ENCODE results near the gene PARD6G.
"Not testable (repeated sequence)": the region's sequence is repeated elsewhere in the genome, so short reads cannot be mapped to it uniquely, and the experiment has no call there.

Gene PARD6G

DNA sequence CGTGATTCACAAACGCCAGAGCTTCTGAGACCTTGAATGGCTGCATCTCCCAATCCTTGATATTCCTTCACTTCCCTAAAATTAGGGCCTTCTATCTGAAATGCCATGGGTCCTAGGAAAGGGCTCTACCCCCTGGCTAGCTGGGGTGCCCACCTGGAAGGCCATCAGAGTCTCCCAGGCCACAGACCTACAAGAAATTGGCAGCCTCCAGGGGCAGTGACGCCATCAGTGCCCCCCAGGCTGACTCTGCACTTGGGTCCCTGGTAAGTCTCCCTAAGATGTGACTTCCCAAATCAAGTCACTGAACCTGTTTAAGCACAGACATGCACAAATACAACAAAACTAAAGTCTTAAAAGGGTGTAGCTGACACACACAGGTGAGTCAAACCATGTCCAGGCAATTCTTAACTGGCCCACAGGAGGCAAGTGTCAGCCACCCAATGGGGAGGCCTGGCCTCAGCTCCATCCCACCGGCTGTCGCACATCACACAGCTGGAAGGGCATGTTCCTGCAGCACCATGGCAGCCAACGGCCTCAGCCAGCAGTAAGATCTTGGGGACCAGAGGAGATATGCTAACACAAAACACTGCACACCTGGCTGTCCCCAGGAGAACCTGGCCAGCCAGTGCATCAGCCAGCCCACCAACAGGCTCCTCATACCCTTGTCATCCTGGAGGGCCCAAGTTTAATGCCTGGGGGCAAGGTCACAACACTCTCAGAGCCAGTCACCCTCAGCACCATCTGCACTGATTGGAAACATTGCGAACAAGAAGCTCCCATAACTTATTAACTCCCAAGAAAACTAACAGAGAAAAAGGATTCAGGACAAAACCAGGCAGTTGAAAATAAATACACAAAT is 5.2 kb downstream of the PARD6G start:
- DNase-seq (ENCODE audit: low read depth in 2 of 3, low spot score in 1 of 3), result no peak

DNA sequence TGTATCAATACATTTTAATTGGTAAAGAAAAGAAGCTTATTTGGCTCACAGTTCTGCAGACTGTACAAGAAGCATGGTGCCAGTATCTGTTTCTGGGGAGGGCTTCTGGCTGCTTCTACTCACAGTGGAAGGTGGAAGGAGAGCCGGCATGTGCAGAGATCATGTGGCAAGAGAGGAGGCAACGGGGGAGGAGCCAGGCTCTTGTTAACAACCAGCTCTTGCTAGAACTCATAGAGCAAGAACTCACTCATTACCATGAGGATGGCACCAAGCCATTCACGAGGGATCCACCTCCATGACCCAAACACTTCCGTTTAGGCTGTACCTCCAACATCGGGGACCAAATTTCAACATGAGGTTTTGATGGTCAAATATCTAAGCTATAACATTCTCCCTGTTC is 7.5 kb downstream of the PARD6G start:
- no peak for DNase-seq (ENCODE audit: low read depth in 2 of 3, low spot score in 1 of 3)

DNA sequence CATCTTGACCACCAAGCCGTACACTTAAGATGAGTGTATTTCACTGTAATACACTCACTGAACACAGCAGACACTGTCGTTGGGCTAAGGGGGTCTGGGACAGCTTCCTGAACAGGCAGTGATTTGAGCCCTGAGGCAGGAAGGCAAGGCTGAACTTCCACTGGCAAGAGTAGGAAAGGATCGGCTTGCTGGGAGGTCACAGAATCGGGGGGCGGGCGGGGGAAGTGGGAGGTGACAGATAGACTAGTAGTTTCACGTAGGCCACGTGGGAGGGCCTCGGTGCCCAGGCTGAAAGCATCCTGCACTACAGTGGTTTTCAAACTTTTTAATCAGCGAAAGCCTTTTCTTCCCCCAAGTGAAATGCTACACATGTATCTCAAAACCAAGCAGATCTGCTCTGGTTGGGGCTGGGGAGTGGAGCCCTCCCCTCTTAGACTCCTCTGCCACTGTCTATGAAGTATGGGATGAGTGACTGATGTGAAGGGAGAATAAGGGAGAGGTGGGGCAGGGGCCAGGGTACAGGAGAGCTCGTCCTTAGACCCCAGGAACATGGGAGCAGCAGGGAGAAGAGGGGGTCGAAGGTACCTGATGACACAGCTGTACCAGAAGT is 8.6 kb downstream of the PARD6G start:
- no peak for DNase-seq (ENCODE audit: low read depth in 2 of 3, low spot score in 1 of 3)

DNA sequence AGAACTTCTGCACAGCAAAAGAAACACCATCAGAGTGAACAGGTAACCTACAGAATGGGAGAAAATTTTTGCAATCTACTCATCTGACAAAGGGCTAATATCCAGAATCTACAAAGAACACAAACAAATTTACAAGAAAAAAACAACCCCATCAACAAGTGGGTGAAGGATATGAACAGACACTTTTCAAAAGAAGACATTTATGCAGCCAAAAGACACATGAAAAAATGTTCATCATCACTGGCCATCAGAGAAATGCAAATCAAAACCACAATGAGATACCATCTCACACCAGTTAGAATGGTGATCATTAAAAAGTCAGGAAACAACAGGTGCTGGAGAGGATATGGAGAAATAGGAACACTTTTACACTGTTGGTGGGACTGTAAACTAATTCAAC is 9.8 kb downstream of the PARD6G start:
- not testable (repeated sequence) for DNase-seq (ENCODE audit: low read depth in 2 of 3, low spot score in 1 of 3)

DNA sequence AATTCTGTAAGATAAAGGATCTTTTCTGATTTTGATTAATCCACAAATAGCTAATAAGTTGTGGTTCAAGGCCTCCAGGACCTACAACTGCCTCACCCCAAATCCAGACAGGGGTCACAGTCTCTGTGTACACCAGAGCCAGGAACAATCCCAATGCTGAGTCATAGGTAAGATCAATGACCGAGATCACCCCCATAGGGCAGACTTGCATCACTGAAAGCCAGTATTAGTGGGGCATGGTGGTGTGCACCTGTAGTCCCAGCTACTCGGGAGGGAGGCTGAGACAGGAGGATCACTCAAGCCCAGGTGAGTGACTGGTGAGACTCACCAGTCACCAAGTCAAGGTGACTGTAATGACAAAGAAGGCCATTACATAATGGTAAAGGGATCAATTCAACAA is 12.9 kb downstream of the PARD6G start:
- no peak for DNase-seq (ENCODE audit: low read depth in 2 of 3, low spot score in 1 of 3)

DNA sequence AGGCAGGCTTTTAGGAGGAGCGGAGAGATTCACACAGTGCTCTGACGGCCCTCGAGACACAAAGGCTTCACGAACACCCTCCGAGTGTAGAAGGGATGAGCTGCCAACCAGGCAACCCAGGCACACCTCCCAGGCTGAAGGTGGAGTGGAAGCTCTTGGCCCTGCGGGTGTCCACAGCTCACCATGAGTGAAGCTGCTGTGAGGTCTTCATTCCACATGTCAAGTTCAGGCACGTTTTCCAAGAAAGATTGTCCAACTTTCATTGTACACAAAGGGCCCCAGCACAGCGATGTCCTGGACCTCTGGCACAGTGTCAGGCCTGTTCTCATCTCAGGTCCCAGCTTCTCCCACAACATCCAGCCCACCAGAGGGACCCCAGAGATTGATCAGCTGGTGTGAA is 13.4 kb downstream of the PARD6G start:
- no peak for DNase-seq (ENCODE audit: low read depth in 2 of 3, low spot score in 1 of 3)

DNA sequence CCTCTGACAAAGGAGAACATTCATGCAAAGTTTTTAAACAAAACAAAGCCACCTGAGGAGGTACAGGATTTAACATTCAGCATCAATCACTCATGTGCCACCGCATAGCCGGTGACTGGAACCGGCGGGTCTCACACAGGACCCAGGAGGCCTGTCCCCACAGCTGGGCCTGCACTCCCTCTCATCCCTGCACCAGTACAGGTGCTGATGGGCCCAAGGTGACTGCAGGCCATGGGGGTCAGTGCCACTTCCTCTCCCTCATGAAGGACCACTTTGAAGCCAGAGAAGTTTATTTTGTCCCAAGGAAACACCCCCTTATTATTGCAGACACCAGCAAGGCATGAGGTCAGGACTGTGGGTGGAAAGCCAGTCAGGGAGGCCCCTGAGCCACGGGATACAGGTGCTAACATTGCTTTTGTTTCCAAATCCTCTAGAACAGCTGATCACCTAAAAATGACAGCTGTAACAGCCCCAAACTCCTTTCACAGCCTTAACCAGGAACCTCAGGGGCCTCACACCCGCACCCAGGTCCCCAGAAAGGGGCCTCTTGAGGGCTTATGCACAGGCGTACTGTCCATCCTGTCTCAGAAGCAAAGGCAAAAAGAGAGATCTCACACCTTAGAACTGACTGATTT is 14.0 kb downstream of the PARD6G start:
- DNase-seq (ENCODE audit: low read depth in 2 of 3, low spot score in 1 of 3), result no peak

DNA sequence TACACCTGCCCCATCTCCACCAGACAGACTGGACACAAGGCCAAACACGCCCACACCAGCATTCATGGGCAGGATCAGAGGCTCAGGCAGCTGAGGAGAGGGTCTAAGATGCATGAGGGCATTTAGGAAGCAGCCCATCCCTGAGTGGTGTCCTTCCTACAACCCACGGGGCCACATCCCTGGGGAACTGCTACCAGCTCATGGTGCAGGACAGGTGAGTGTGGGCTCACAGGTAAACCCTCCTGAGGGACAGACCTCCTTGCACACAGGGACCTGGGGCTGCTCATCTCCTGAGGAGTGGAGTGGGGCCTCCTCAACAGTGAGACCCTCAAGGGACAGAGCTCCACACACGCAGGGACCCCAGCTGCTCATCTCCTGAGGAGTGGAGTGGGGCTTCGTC is 14.6 kb downstream of the PARD6G start:
- DNase-seq (ENCODE audit: low read depth in 2 of 3, low spot score in 1 of 3), result no peak

DNA sequence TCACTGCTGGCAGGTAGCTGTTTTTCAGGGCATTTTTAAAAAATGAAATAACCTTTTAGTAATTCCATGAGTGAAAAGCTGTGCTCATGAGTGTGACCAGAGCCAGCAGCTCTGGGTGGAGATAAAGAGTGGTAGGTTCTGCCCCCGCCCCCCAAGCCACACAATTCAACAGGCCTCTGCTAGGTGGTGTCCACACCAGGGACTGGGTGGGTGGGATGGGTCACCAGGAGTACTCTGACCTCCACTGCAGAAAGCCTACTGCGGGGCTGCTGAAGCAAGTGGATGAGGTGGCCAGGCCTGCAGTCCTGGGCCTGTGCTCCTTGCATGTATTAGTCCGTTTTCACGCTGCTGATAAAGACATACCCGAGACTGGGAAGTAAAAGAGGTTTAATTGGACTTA is 15.3 kb downstream of the PARD6G start:
- DNase-seq (ENCODE audit: low read depth in 2 of 3, low spot score in 1 of 3), result no peak

DNA sequence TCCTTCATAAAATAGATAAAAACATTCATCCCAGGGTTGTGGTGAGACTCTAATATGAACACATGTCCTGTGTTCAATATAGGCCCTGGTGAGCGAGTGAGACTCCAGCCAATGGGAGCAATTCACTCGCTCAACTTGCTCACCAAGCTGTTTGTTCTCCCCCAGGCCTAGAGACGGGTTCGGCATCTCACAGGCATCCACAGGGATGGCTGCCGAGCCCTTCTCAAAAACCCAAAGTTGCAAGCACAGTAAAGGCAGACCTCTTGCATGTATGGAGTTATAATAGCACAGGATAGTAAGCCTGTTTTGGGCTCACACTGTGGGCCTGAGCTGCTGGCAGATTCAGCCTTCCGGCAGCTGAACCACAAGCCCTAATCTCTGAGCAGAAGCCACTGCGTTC is 15.7 kb downstream of the PARD6G start:
- DNase-seq (ENCODE audit: low read depth in 2 of 3, low spot score in 1 of 3), result no peak

DNA sequence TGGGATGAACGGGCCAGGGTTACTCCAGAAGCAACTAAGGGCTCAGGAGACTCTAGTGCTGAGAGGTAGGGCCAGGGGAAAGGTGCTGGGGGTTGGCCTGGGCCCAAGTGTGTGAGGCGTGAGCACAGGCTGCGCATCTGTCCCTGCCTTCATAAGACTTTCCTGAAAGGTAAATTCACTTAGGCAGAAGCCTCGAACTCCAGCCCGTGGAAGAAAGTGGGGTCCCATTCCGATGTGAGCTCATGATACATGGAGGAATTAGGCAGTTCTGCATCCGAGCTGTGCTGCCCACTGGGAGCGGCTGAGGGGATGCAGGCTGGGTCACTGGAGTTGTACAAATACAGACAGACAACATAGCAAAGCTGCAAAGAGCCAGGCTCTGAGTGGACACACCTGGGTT is 16.2 kb downstream of the PARD6G start:
- DNase-seq (ENCODE audit: low read depth in 2 of 3, low spot score in 1 of 3), result no peak

DNA sequence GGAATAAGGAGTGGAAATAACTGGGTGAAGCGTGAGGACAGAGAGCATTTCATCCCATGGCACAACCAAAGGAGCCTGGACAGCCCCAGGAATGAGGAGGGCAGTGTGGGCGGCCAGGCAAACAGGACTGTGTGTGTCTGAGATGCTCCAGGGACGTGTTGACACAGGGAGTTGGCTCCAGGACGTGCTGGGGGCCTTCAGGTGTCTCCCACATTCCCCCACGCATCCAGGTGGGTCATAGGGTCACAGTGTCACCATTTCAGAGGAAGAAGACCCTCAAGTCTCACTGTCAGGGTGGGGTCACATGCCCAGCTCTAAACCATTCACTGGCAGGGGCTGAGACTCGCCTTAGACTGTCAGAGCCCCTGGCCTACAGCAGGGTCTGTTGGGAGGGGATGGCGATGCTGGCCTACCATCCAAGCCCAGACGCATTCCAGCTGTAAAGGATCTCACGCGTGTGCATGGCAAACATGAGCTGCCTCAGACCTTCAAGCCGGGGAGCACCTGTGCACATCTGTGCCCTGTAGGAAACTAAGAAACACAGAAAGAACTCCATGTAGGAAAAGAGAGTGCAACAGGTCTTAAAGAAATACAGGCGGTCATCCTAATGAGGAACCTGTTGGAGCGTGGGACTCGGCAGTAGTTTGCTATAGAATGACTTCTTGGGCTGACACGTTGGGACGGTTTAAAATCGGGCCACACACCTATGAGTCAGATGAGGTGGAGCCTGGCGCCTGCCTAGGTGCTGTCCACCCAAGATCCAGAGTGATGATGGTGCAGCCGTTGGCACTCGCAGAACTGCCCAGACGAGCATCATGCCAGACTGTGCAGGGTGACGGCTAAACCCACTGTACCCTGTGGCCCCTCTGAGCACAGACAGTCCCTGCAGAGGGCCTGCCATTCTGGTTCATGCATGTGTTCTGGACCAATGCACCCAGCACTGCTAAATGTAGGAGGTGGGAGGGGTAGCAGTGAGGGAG is 17.3 kb downstream of the PARD6G start:
- DNase-seq (ENCODE audit: low read depth in 2 of 3, low spot score in 1 of 3), result no peak

DNA sequence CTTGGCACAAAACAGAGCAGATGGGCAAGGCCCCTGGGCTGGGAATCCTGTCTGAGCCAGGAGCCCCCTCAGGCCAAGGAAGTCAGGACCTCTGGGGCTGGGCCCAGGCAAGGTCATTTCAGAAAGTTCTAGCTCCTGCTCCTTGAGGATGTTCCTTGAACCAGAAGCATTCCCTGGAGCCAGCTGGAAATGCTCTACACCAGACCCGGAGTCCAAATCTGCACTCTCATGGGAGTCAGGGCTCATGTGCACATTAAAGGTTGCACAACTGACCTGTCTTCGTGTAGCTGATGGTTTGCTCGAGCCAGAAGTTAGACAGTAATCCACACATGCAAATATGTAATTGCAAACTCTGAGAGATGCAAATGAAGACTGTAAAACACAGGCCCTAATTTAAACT is 18.0 kb downstream of the PARD6G start:
- no peak for DNase-seq (ENCODE audit: low read depth in 2 of 3, low spot score in 1 of 3)

DNA sequence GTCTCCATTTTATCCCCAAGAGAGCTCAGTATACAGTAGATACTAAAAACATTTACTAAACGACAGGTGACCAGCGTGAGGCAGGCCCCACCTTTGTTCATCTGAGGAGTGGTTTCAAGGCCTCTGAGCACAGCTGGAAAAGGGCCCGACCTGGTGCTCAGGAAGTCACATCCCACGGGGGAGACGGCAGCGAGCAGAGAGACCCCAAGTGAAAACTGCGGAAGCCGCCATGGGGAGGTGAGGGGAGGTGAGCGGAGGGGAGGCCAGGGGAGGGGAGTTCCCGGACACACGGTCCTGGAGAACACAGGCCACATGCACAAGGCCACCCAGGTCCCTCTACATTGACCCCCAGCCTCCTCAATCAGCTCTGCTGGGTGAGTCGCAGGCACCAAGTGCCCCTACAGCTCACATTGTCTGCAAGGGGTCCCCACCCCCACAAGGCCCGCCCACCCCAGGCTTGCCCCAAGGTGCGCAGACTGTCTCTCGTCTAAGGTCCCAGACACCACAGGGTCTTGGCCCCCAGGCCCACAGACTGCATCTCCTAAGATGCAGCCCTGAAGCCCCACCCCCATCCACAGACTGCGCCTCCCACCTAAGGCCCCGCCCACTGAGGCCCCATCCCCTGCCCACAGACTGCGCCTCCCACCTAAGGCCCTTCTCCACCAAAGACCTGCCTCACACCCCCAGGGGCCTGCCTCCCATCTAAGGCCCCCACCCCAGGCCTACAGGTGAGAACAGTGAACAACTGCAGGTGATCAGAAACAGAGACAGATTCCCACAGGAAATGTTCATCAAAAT is 19.1 kb downstream of the PARD6G start:
- DNase-seq (ENCODE audit: low read depth in 2 of 3, low spot score in 1 of 3), result no peak

DNA sequence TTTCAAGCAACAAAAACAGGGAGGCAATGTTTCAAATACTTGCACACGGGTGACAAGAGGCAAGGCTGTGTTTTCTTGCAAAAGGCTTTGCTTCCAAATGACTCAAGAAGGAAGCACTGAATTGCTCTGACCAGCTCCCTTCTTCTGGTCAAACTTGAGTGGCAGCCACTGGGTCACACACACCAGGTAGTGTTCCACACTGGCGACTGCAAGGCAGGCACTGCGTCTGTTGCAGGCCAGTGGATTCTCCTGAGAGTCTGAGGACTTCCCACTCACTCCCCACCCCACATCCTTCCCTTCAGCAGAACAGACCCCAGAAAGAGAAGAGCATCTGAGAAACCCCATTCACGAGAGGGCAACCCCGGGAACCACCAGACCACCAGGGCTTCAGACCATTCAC is 19.8 kb downstream of the PARD6G start:
- no peak for DNase-seq (ENCODE audit: low read depth in 2 of 3, low spot score in 1 of 3)

DNA sequence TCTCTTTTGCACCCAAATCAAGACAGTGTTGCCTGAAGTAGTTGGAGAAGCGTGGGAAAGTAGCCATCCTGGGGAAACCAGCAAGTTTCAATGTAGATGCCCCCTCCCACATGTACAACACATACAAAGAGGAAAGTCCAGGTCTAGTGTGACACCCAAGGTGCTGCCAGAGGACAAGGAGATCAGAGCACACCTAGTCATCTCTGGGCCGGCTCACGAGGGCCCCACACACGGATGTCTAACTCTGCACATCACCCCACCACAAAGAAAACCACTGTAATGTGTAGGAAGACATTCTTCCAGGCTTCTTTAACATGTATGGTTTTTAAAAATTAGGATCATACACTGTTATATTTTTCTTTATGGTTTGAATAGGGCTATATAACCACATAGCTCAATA is 21.6 kb downstream of the PARD6G start:
- no peak for DNase-seq (ENCODE audit: low read depth in 2 of 3, low spot score in 1 of 3)

DNA sequence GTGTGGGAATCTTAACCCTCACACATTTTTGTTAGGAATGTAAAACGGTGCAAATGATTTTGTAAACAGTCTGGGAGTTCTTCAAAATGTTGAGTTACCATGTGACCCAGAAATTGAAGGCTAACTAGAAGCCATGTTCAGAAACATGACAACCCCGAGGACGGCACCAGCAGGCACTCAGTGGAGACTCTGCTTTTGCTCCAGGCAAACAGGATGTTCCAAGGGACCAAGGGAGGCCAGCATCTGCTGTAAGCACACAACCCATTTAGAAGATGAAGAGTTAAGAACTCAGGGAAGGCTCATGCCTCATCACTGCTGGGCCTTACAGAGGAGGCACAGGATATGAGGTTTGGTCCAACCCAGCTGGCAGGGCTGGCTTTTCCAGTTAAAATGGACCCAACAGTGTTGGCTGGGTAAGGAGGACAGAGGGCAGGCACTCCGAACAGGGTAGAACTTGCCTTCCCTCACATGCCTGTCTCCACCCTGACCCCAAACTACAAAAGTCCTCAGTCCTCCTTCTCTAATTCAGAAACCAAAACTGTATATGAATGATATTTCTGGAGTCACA is 23.6 kb downstream of the PARD6G start:
- no peak for DNase-seq (ENCODE audit: low read depth in 2 of 3, low spot score in 1 of 3)

DNA sequence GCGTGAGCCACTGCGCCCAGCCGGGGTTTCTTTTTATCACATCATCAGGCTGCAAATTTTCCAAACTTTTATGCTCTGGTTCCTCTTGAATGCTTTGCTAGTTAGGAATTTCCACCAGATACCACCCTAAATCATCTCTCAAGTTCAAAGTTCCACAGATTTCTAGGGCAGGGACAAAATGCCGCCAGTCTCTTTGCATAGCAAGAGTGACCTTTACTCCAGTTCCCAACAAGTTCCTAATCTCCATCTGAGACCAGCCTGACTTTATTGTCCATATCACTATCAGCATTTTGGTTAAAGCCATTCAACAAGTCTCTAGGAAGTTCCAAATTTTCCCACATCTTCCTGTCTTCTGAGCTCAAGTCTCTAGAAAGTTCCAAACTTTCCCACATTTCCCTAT is 27.8 kb downstream of the PARD6G start:
- not testable (repeated sequence) for DNase-seq (ENCODE audit: low read depth in 2 of 3, low spot score in 1 of 3)

DNA sequence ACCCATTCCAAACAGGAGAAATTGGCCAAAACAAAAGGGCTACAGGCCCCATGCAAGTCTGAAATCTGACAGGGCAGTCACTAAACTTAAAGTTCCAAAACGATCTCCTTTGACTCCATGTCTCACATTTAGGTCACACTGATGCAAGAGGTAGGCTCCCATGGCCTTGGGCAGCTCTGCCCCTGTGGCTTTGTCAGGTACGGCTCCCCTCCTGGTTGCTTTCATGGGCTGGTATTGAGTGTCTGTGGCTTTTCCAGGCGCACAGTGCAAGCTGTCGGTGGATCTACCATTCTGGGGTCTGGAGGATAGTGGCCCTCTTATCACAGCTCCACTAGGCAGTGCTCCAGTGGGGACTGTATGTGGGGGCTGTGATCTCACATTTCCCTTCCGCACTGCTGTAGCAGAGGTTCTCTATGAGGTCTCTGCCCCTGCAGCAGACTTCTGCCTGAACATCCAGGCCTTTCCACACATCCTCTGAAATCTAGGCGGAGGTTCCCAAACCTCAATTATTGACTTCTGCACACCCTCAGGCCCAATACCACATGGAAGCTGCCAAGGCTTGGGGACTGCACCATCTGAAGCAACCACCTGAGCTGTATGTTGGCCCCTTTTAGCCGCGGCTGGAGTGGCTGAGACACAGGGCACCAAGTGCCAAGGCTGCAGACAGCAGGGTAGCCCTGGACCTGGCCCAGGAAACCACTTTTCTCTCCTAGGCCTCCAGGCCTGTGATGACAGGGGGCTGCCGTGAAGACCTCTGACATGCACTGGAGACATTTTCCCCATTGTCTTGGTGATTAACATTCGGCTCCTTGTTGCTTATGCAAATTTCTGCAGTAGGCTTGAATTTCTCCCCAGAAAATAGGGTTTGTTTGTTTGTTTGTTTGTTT is 28.7 kb downstream of the PARD6G start:
- no peak for DNase-seq (ENCODE audit: low read depth in 2 of 3, low spot score in 1 of 3)

Measured in stimulated activated CD4-positive, alpha-beta T cell treated with anti-CD3 and anti-CD28 coated beads, Interleukin-12 subunit alpha, Interleukin-12 subunit beta, amount 100 ng/mL, for 48 hours (primary cell).